ENCODE data around the gene HBP1.
"Not testable (repeated sequence)": the region's sequence is repeated elsewhere in the genome, so short reads cannot be mapped to it uniquely, and the experiment has no call there.

HBP1 gene

GRCh38 chr7:107181172-107181571 is 12.4 kb downstream of the HBP1 start:
- DNase-seq (ENCODE audit: low read depth in 2 of 3, low spot score in 2 of 3): no peak

GRCh38 chr7:107185716-107186115 is 16.9 kb downstream of the HBP1 start:
- no peak for DNase-seq (ENCODE audit: low read depth in 2 of 3, low spot score in 2 of 3)

GRCh38 chr7:107186240-107186639 is 17.4 kb downstream of the HBP1 start:
- no peak for DNase-seq (ENCODE audit: low read depth in 2 of 3, low spot score in 2 of 3)

- no peak for DNase-seq (ENCODE audit: low read depth in 2 of 3, low spot score in 2 of 3)
These were observed 19.0 kb downstream of the HBP1 start for GRCh38 chr7:107187774-107188173.

GRCh38 chr7:107190090-107190489 is 21.3 kb downstream of the HBP1 start:
- DNase-seq (ENCODE audit: low read depth in 2 of 3, low spot score in 2 of 3): no peak

GRCh38 chr7:107194052-107194451 is 25.2 kb downstream of the HBP1 start:
- no peak for DNase-seq (ENCODE audit: low read depth in 2 of 3, low spot score in 2 of 3)

GRCh38 chr7:107196834-107197610 is 28.2 kb downstream of the HBP1 start:
- no peak for DNase-seq (ENCODE audit: low read depth in 2 of 3, low spot score in 2 of 3)

- DNase-seq (ENCODE audit: low read depth in 2 of 3, low spot score in 2 of 3): no peak
These were observed 33.1 kb downstream of the HBP1 start for GRCh38 chr7:107201795-107202450.

- DNase-seq (ENCODE audit: low read depth in 2 of 3, low spot score in 2 of 3): no peak
These were observed 34.8 kb downstream of the HBP1 start for GRCh38 chr7:107203607-107204006.

- DNase-seq (ENCODE audit: low read depth in 2 of 3, low spot score in 2 of 3): no peak
These were observed 37.3 kb downstream of the HBP1 start for GRCh38 chr7:107206136-107206535.

- no peak for DNase-seq (ENCODE audit: low read depth in 2 of 3, low spot score in 2 of 3)
These were observed 37.9 kb downstream of the HBP1 start for GRCh38 chr7:107206706-107207105.

- DNase-seq (ENCODE audit: low read depth in 2 of 3, low spot score in 2 of 3): no peak
These were observed 38.7 kb downstream of the HBP1 start for GRCh38 chr7:107207459-107207858.

GRCh38 chr7:107208024-107208521 is 39.3 kb downstream of the HBP1 start:
- DNase-seq (ENCODE audit: low read depth in 2 of 3, low spot score in 2 of 3): no peak

GRCh38 chr7:107208563-107208962 is 39.8 kb downstream of the HBP1 start:
- no peak for DNase-seq (ENCODE audit: low read depth in 2 of 3, low spot score in 2 of 3)

- no peak for DNase-seq (ENCODE audit: low read depth in 2 of 3, low spot score in 2 of 3)
These were observed 40.8 kb downstream of the HBP1 start for GRCh38 chr7:107209565-107209964.

GRCh38 chr7:107210400-107210799 is 41.6 kb downstream of the HBP1 start:
- no peak for DNase-seq (ENCODE audit: low read depth in 2 of 3, low spot score in 2 of 3)

- no peak for DNase-seq (ENCODE audit: low read depth in 2 of 3, low spot score in 2 of 3)
These were observed 43.9 kb downstream of the HBP1 start for GRCh38 chr7:107212725-107213124.

GRCh38 chr7:107213193-107213788 is 44.5 kb downstream of the HBP1 start:
- no peak for DNase-seq (ENCODE audit: low read depth in 2 of 3, low spot score in 2 of 3)

- no peak for DNase-seq (ENCODE audit: low read depth in 2 of 3, low spot score in 2 of 3)
These were observed 45.1 kb downstream of the HBP1 start for GRCh38 chr7:107213945-107214344.

- DNase-seq (ENCODE audit: low read depth in 2 of 3, low spot score in 2 of 3): no peak
These were observed 50.9 kb downstream of the HBP1 start for GRCh38 chr7:107219563-107220244.

GRCh38 chr7:107220356-107220755 is 51.6 kb downstream of the HBP1 start:
- DNase-seq (ENCODE audit: low read depth in 2 of 3, low spot score in 2 of 3): no peak

GRCh38 chr7:107220806-107221205 is 52.0 kb downstream of the HBP1 start:
- DNase-seq (ENCODE audit: low read depth in 2 of 3, low spot score in 2 of 3): not testable (repeated sequence)
